H9 (cell line): ENCODE data around the gene TMEM140. TPM values are rescaled to one million over a fixed set of nuclear protein-coding genes. Genes with fewer than 3 reads are reported as not detected.

Source experiments
- DNase-seq: peaks from one replicate; pipeline ENCODE4 v3.0.0-alpha.2; 2017
- H2AFZ ChIP-seq: one replicate; pipeline ENCODE4 v1.6.1; 2013; ENCODE audit warnings: mild to moderate bottlenecking, low read length, control low read depth, moderate library complexity
- H2AK5ac ChIP-seq: 2 replicates; pipeline ENCODE4 v1.6.1; 2013; ENCODE audit warnings: low read length, control low read depth, mixed read lengths; ENCODE audit not compliant: insufficient read length
- H2BK120ac ChIP-seq: one replicate; pipeline ENCODE4 v1.6.1; 2013; ENCODE audit warnings: low read depth, mild to moderate bottlenecking, low read length, control low read depth, inconsistent platforms; ENCODE audit not compliant: poor library complexity, severe bottlenecking
- H2BK12ac ChIP-seq: 2 replicates; pipeline ENCODE4 v1.6.1; 2013; ENCODE audit warnings: low read length, control low read depth, mixed read lengths, low read depth; ENCODE audit not compliant: insufficient read length
- H2BK15ac ChIP-seq: 2 replicates; pipeline ENCODE4 v1.6.1; 2013; ENCODE audit warnings: low read depth, low read length, control low read depth
- H2BK20ac ChIP-seq: one replicate; pipeline ENCODE4 v1.6.1; 2013; ENCODE audit warnings: low read depth, mild to moderate bottlenecking, low read length, control low read depth, inconsistent platforms; ENCODE audit not compliant: poor library complexity, severe bottlenecking
- H2BK5ac ChIP-seq: 2 replicates; pipeline ENCODE4 v1.6.1; 2013; ENCODE audit warnings: low read length, control low read depth, mixed read lengths; ENCODE audit not compliant: insufficient read length
- H3K14ac ChIP-seq: 2 replicates; pipeline ENCODE4 v1.6.1; 2013; ENCODE audit warnings: low read length, control low read depth; ENCODE audit not compliant: insufficient read depth
- H3K18ac ChIP-seq: 2 replicates; pipeline ENCODE4 v1.6.1; 2013; ENCODE audit warnings: low read depth, mild to moderate bottlenecking, mixed read lengths, low read length, control low read depth; ENCODE audit not compliant: insufficient read length
- H3K23ac ChIP-seq: 2 replicates; pipeline ENCODE4 v1.6.1; 2013; ENCODE audit warnings: low read length, control low read depth, mixed read lengths, low read depth; ENCODE audit not compliant: insufficient read length
- H3K23me2 ChIP-seq: 2 replicates; pipeline ENCODE4 v1.6.1; 2013; ENCODE audit warnings: low read depth, mild to moderate bottlenecking, mixed read lengths, low read length, control low read depth; ENCODE audit not compliant: insufficient read length, poor library complexity, severe bottlenecking
- H3K27ac ChIP-seq: 2 replicates; pipeline ENCODE4 v1.5.1; 2013; ENCODE audit warnings: low read length, control low read depth, mixed read lengths, low read depth; ENCODE audit not compliant: insufficient read length
- H3K27me3 ChIP-seq: 2 replicates; pipeline ENCODE4 v1.6.1; 2013; ENCODE audit warnings: low read length, control low read depth, inconsistent platforms; ENCODE audit not compliant: insufficient read depth
- H3K4ac ChIP-seq: 2 replicates; pipeline ENCODE4 v1.6.1; 2013; ENCODE audit warnings: low read depth, mild to moderate bottlenecking, control low read depth, inconsistent platforms, low read length, moderate library complexity
- H3K4me1 ChIP-seq: 2 replicates; pipeline ENCODE4 v1.6.1; 2013; ENCODE audit warnings: low read length, control low read depth, inconsistent platforms; ENCODE audit not compliant: insufficient read depth
- H3K4me2 ChIP-seq: 2 replicates; pipeline ENCODE4 v1.6.1; 2013; ENCODE audit warnings: low read length, control low read depth, mixed read lengths; ENCODE audit not compliant: insufficient read length, insufficient read depth
- H3K56ac ChIP-seq: 2 replicates; pipeline ENCODE4 v1.6.1; 2013; ENCODE audit warnings: low read depth, mild to moderate bottlenecking, mixed read lengths, low read length, control low read depth; ENCODE audit not compliant: insufficient read length
- H3K79me1 ChIP-seq: 2 replicates; pipeline ENCODE4 v1.6.1; 2013; ENCODE audit warnings: low read depth, mild to moderate bottlenecking, moderate library complexity, low read length, control low read depth, inconsistent platforms; ENCODE audit not compliant: insufficient read depth, poor library complexity, severe bottlenecking
- H3K79me2 ChIP-seq: 2 replicates; pipeline ENCODE4 v1.6.1; 2013; ENCODE audit warnings: low read length, control low read depth, inconsistent platforms; ENCODE audit not compliant: insufficient read depth
- H3K9ac ChIP-seq: 2 replicates; pipeline ENCODE4 v1.6.1; 2013; ENCODE audit warnings: low read length, control low read depth, mixed read lengths; ENCODE audit not compliant: insufficient read length; ENCODE audit errors: extremely low read depth
- H3K9me3 ChIP-seq: one replicate; pipeline ENCODE4 v1.6.1; 2013; ENCODE audit warnings: low read depth, low read length, inconsistent platforms; ENCODE audit not compliant: control insufficient read depth
- H3T11ph ChIP-seq: one replicate; pipeline ENCODE4 v1.6.1; 2013; ENCODE audit warnings: mild to moderate bottlenecking, low read length, control low read depth, inconsistent platforms
- H4K20me1 ChIP-seq: one replicate; pipeline ENCODE4 v1.6.1; 2013; ENCODE audit not compliant: control insufficient read depth, insufficient read length, insufficient read depth
- H4K5ac ChIP-seq: 2 replicates; pipeline ENCODE4 v1.6.1; 2013; ENCODE audit warnings: low read depth, mild to moderate bottlenecking, mixed read lengths, low read length, control low read depth; ENCODE audit not compliant: insufficient read length
- H4K8ac ChIP-seq: replicated peaks from 2 replicates; pipeline ENCODE4 v1.6.1; 2013; ENCODE audit warnings: low read length, control low read depth, mixed read lengths, low read depth; ENCODE audit not compliant: insufficient read length
- H4K91ac ChIP-seq: 2 replicates; pipeline ENCODE4 v1.6.1; 2013; ENCODE audit warnings: low read depth, mild to moderate bottlenecking, moderate library complexity, mixed read lengths, low read length, control low read depth; ENCODE audit not compliant: insufficient read length
- H3K27ac Mint-ChIP-seq, 3 experiments: 2 replicates in 2 of 3; 3 replicates in 1 of 3; pipeline ENCODE4 v1.8.0; 2020 to 2021; ENCODE audit warnings: mixed read lengths in 3 of 3, mild to moderate bottlenecking in 1 of 3, moderate library complexity in 1 of 3
- H3K27me3 Mint-ChIP-seq: 2 replicates; pipeline ENCODE4 v1.8.0; 2021; ENCODE audit warnings: low read depth, mild to moderate bottlenecking, moderate library complexity, mixed read lengths
- H3K36me3 Mint-ChIP-seq, 3 experiments: 2 replicates in 2 of 3; 3 replicates in 1 of 3; pipeline ENCODE4 v1.8.0; 2020 to 2021; ENCODE audit warnings: low read depth in 3 of 3, mixed read lengths in 3 of 3; ENCODE audit not compliant: insufficient read depth in 1 of 3
- H3K4me1 Mint-ChIP-seq, 2 experiments: 2 replicates each; pipeline ENCODE4 v1.8.0; 2020; ENCODE audit warnings: mixed read lengths in 2 of 2
- H3K4me3 Mint-ChIP-seq, 2 experiments: 2 replicates in 1 of 2; 3 replicates in 1 of 2; pipeline ENCODE4 v1.8.0; 2020 to 2021; ENCODE audit warnings: mild to moderate bottlenecking in 2 of 2, mixed read lengths in 2 of 2, moderate library complexity in 1 of 2
- H3K9me3 Mint-ChIP-seq, 2 experiments: 2 replicates in 1 of 2; 3 replicates in 1 of 2; pipeline ENCODE4 v1.8.0; 2020; ENCODE audit warnings: mild to moderate bottlenecking in 2 of 2, mixed read lengths in 2 of 2, moderate library complexity in 1 of 2
- CTCF ChIP-seq: fragments of 200-600 bp; sonication (generic); conservative IDR thresholded peaks from 3 replicates; pipeline ENCODE4 v1.8.0; 2021; ENCODE audit warnings: antibody characterized with exemption, mild to moderate bottlenecking
- WGBS: extraction: QIAGEN DNeasy Blood & Tissue Kit; methylation state at CpG from one replicate; pipeline ENCODE4 v1.1.7; 2013; ENCODE audit warnings: missing lambda C conversion rate, low lambda C conversion rate, mixed read lengths; ENCODE audit not compliant: insufficient read length; ENCODE audit errors: extremely low coverage; 5-methylcytosine and 5-hydroxymethylcytosine counted together
- total RNA-seq: library from RNA; stranded (reverse); gene quantifications from 2 replicates; pipeline ENCODE4 v1.2.1, GENCODE V29; 2021

The TMEM140 gene
- total RNA-seq, 1 experiment from 2014 or later = not detected

- Mint-ChIP-seq H3K9me3 (peaks cover 34 to 37% of the 10 kb centered on the region in 2 experiments), H3K27ac (no peak overlapping the region), H3K27me3 (no peaks in the 10 kb centered on the region), H3K36me3 (peaks cover 30 to 78% (median 57%) of the 10 kb centered on the region in 3 experiments), H3K4me3 (no peak overlapping the region), H3K4me1 (peaks cover 12 to 25% of the 10 kb centered on the region in 2 experiments)
- no peak overlapping the region for H3K23ac ChIP-seq
- H3K4ac ChIP-seq = no peak overlapping the region
- no peak overlapping the region for H2BK5ac ChIP-seq
- H3K27ac ChIP-seq = no peak overlapping the region
- no peaks in the 10 kb centered on the region for H3K27me3 ChIP-seq
- H2BK120ac ChIP-seq = no peak overlapping the region
- no peak overlapping the region for H4K5ac ChIP-seq
- no peak overlapping the region for H3T11ph ChIP-seq
- H3K14ac ChIP-seq = no peak overlapping the region
- H3K23me2 ChIP-seq = no peaks in the 10 kb centered on the region
- H2BK20ac ChIP-seq = no peak overlapping the region
- no CpG with 5 or more reads among the region's 3 CpGs for WGBS
- H3K9ac ChIP-seq = no peak overlapping the region
- DNase-seq = no peak
- TF ChIP-seq CTCF = no peak
- no peak overlapping the region for H2BK15ac ChIP-seq
- no peak overlapping the region for H2BK12ac ChIP-seq
- no peak overlapping the region for H2AK5ac ChIP-seq
- no peak overlapping the region for H3K56ac ChIP-seq
- peaks cover 5% of the 10 kb centered on the region; the same call in 1 of the 2 replicates for H3K4me1 ChIP-seq
- H3K79me1 ChIP-seq = no peaks in the 10 kb centered on the region
- no peaks in the 10 kb centered on the region for H4K20me1 ChIP-seq
- H4K91ac ChIP-seq = no peak overlapping the region
- H3K4me2 ChIP-seq = no peak overlapping the region
- no peak overlapping the region for H3K18ac ChIP-seq
- no peaks in the 10 kb centered on the region for H3K79me2 ChIP-seq
- peaks cover 25% of the 10 kb centered on the region for H3K9me3 ChIP-seq
- no peak overlapping the region for H4K8ac ChIP-seq
- H2AFZ ChIP-seq = no peak overlapping the region
These were observed 33.5 kb downstream of the TMEM140 start for GRCh38 chr7:135181261-135181928.
